Measurements from ENCODE around the gene CDC45.

CDC45 gene

GRCh38 chr22:19501897-19502447, 22.3 kb downstream of the CDC45 start:
- H3K36me3 Mint-ChIP-seq (ENCODE audit: low read depth) = peaks cover 3% of the 10 kb centered on the region
- no peak overlapping the region for H3K4me3 Mint-ChIP-seq
- H3K27ac Mint-ChIP-seq = no peak overlapping the region
- H3K4me1 Mint-ChIP-seq = peaks cover 6% of the 10 kb centered on the region
- no peaks in the 10 kb centered on the region for H3K9me3 Mint-ChIP-seq
- no peaks in the 10 kb centered on the region for H3K27me3 Mint-ChIP-seq (ENCODE audit: low read depth)
- TF ChIP-seq CTCF (IDR thresholded peaks at IDR 0.05; ENCODE audit: unreplicated experiment in 3 of 3) = no peak

DNA sequence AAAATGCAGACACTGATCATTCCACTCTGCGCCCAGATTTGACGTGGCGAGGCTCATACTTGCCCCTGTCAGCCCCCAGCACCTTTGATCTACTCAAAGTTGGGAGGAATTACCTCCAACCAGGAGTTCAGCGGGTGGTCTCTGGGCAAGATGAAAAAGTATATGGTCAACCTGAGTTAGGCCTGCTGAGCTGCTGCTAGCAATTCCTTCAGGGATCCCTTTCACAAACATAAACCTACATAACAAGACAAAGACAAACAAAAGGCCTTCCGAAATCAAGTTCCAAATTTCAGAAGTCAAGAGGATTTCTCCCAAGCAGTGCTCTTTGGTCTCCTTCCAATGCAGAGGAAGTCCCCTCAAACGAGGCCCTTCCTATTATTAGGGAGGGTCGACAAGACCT, 23.6 kb downstream of the CDC45 start:
- no peak overlapping the region for H3K4me3 Mint-ChIP-seq
- no peaks in the 10 kb centered on the region for H3K4me1 Mint-ChIP-seq
- no peaks in the 10 kb centered on the region for H3K9me3 Mint-ChIP-seq
- peaks cover 3% of the 10 kb centered on the region for H3K36me3 Mint-ChIP-seq (ENCODE audit: low read depth)
- no peak overlapping the region for H3K27ac Mint-ChIP-seq
- no peak for TF ChIP-seq CTCF (IDR thresholded peaks at IDR 0.05; ENCODE audit: unreplicated experiment in 3 of 3)
- no peaks in the 10 kb centered on the region for H3K27me3 Mint-ChIP-seq (ENCODE audit: low read depth)

GRCh38 chr22:19503869-19504268, 24.1 kb downstream of the CDC45 start:
- Mint-ChIP-seq H3K27me3 (ENCODE audit: low read depth) (no peaks in the 10 kb centered on the region), H3K27ac (no peak overlapping the region), H3K9me3 (no peaks in the 10 kb centered on the region), H3K4me3 (no peak overlapping the region), H3K4me1 (no peaks in the 10 kb centered on the region), H3K36me3 (ENCODE audit: low read depth) (peaks cover 3% of the 10 kb centered on the region)
- no peak for TF ChIP-seq CTCF (IDR thresholded peaks at IDR 0.05; ENCODE audit: unreplicated experiment in 3 of 3)

- H3K4me1 Mint-ChIP-seq = no peaks in the 10 kb centered on the region
- no peak for TF ChIP-seq CTCF (IDR thresholded peaks at IDR 0.05; ENCODE audit: unreplicated experiment in 3 of 3)
- no peaks in the 10 kb centered on the region for H3K27me3 Mint-ChIP-seq (ENCODE audit: low read depth)
- no peak overlapping the region for H3K4me3 Mint-ChIP-seq
- H3K36me3 Mint-ChIP-seq (ENCODE audit: low read depth) = peaks cover 3% of the 10 kb centered on the region
- no peak overlapping the region for H3K27ac Mint-ChIP-seq
- H3K9me3 Mint-ChIP-seq = no peaks in the 10 kb centered on the region
These were observed 25.4 kb downstream of the CDC45 start for GRCh38 chr22:19504900-19505734.

- Mint-ChIP-seq H3K27ac (no peak overlapping the region), H3K36me3 (ENCODE audit: low read depth) (peaks cover 3% of the 10 kb centered on the region), H3K9me3 (no peaks in the 10 kb centered on the region), H3K4me3 (no peak overlapping the region), H3K27me3 (ENCODE audit: low read depth) (no peaks in the 10 kb centered on the region), H3K4me1 (no peaks in the 10 kb centered on the region)
- TF ChIP-seq CTCF (IDR thresholded peaks at IDR 0.05; ENCODE audit: unreplicated experiment in 3 of 3) = no peak
These were observed 26.0 kb downstream of the CDC45 start for GRCh38 chr22:19505735-19506126.

- H3K9me3 Mint-ChIP-seq = no peaks in the 10 kb centered on the region
- H3K27me3 Mint-ChIP-seq (ENCODE audit: low read depth) = no peaks in the 10 kb centered on the region
- peaks cover 3% of the 10 kb centered on the region for H3K36me3 Mint-ChIP-seq (ENCODE audit: low read depth)
- no peak overlapping the region for H3K27ac Mint-ChIP-seq
- no peak for TF ChIP-seq CTCF (IDR thresholded peaks at IDR 0.05; ENCODE audit: unreplicated experiment in 3 of 3)
- H3K4me3 Mint-ChIP-seq = no peak overlapping the region
- H3K4me1 Mint-ChIP-seq = no peaks in the 10 kb centered on the region
These were observed 26.5 kb downstream of the CDC45 start for GRCh38 chr22:19506212-19506611.

All from nephron (organoid).